IPS DF 6.9 (cell line): ENCODE measurements around the gene KYAT1.

ENCODE experiments used
- DNase-seq: peaks from one replicate; pipeline ENCODE4 v3.0.0-alpha.2; 2013; ENCODE audit warnings: low read depth, low spot score
- H3K27ac ChIP-seq: one replicate; pipeline ENCODE4 v1.5.1; 2013; ENCODE audit warnings: low read length, control low read depth
- H3K27me3 ChIP-seq: 2 replicates; pipeline ENCODE4 v1.6.1; 2013; ENCODE audit warnings: mild to moderate bottlenecking, low read length; ENCODE audit not compliant: control insufficient read depth, insufficient read depth
- H3K36me3 ChIP-seq: 2 replicates; pipeline ENCODE4 v1.6.1; 2013; ENCODE audit warnings: low read length; ENCODE audit not compliant: control insufficient read depth, insufficient read depth
- H3K4me1 ChIP-seq: 2 replicates; pipeline ENCODE4 v1.6.1; 2013; ENCODE audit warnings: low read length; ENCODE audit not compliant: control insufficient read depth, insufficient read depth
- H3K4me3 ChIP-seq: 2 replicates; pipeline ENCODE4 v1.5.1; 2013; ENCODE audit warnings: mild to moderate bottlenecking, low read length
- H3K9me3 ChIP-seq: 2 replicates; pipeline ENCODE4 v1.6.1; 2013; ENCODE audit warnings: low read length, inconsistent platforms; ENCODE audit not compliant: control insufficient read depth, insufficient read depth
- WGBS: extraction: QIAGEN DNeasy Blood & Tissue Kit; methylation state at CpG from one replicate; pipeline ENCODE4 v1.1.7; 2013; ENCODE audit warnings: mixed read lengths, missing lambda C conversion rate; ENCODE audit not compliant: insufficient read length, insufficient coverage; 5-methylcytosine and 5-hydroxymethylcytosine counted together

The KYAT1 gene

DNA sequence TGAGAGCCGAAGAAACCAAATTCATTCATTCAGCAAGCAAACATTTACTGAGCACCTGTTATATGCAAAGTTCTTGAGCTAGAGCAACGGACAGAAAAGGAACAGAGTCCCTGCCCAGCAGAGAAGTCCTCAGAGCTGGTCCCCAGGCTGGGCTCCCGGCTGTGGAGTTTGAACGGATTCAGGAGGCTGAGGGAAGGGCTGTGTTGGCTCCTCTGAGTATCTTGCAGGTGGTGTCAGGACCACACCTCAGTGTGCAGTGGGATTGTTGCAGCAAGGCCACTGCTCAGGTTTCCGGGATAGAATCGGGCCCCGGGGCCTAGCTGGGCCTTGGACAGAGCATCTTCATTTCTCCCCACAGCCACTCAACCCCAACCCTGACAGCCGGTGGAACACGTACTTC lies 89.6 kb downstream of the KYAT1 start:
- Histone ChIP-seq H3K4me1 (no peaks in the 10 kb centered on the region), H3K4me3 (no peak overlapping the region), H3K27me3 (no peaks in the 10 kb centered on the region), H3K36me3 (peaks cover 23% of the 10 kb centered on the region), H3K9me3 (no peaks in the 10 kb centered on the region), H3K27ac (no peak overlapping the region)
- WGBS: no CpG with 5 or more reads among the region's 9 CpGs
- DNase-seq: no peak

DNA sequence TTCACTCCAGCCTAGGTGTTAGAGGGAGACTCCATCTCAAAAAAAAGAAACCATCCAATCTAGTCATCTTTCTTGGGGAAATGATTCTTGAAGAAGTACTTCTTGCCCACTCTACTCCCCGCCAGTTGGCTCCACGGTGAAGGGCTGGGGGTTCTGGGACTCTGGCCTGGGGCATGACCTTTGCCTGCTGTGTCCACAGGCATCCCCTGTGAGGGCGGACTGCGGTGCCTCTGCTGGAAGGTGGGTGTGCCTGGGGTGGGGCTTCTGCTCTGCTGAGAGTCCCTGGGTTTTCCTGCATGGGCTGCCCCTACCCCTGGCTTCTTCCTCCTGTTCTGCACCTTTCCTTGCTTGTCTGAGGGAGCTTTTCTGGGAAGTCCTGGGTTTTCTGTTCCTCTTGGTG lies 91.2 kb downstream of the KYAT1 start:
- no peaks in the 10 kb centered on the region for H3K9me3 ChIP-seq
- H3K27me3 ChIP-seq: no peaks in the 10 kb centered on the region
- no peaks in the 10 kb centered on the region for H3K4me1 ChIP-seq
- no peak overlapping the region for H3K27ac ChIP-seq
- DNase-seq: no peak
- H3K4me3 ChIP-seq: no peak overlapping the region
- WGBS: no CpG with 5 or more reads among the region's 4 CpGs
- H3K36me3 ChIP-seq: peaks cover 23% of the 10 kb centered on the region

DNA sequence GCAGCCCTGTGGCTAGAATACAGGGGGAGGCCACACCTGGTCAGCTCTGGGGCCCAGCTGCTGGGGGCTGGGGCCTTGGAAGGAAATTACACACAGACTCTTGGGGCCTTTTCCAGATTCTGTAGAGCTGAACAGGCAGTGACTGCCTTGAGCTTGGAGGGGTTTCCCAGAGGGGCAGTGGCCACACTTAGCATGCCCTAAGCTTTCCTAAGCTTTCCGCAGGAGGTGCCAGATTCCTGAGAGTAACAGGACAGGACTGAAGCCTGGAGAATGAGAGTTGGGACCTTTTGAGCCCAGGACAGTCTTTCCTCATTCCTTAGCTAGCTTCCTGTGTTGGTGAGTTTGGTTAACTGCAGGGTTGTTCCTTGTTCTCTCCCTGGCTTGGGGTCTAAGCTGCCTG lies 93.3 kb downstream of the KYAT1 start:
- Histone ChIP-seq H3K9me3 (no peaks in the 10 kb centered on the region), H3K27me3 (no peaks in the 10 kb centered on the region), H3K36me3 (peaks cover 19% of the 10 kb centered on the region), H3K27ac (no peak overlapping the region), H3K4me3 (no peak overlapping the region), H3K4me1 (no peaks in the 10 kb centered on the region)
- WGBS: no CpG with 5 or more reads among the region's 1 CpG
- DNase-seq: no peak

DNA sequence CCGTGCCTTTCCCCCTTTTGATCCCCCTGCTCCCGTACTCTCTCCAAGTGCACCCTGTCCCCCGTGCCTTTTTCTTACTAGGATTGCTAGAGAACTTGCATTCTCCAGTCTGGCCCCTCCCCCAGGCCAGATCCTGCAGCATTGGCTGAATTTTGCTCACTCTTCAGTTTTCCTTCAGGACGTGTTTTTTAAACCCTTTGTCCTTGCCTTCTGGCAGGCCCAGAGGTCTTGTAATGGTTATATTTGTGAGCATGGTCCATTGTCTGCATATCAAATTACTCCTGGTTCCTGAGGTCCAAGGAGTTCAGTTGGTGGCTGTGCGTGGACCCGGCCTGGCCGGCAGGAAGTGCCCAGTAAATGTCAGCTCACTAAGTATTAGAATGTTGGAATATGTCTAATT lies 94.1 kb downstream of the KYAT1 start:
- DNase-seq: no peak
- H3K27ac ChIP-seq: no peak overlapping the region

DNA sequence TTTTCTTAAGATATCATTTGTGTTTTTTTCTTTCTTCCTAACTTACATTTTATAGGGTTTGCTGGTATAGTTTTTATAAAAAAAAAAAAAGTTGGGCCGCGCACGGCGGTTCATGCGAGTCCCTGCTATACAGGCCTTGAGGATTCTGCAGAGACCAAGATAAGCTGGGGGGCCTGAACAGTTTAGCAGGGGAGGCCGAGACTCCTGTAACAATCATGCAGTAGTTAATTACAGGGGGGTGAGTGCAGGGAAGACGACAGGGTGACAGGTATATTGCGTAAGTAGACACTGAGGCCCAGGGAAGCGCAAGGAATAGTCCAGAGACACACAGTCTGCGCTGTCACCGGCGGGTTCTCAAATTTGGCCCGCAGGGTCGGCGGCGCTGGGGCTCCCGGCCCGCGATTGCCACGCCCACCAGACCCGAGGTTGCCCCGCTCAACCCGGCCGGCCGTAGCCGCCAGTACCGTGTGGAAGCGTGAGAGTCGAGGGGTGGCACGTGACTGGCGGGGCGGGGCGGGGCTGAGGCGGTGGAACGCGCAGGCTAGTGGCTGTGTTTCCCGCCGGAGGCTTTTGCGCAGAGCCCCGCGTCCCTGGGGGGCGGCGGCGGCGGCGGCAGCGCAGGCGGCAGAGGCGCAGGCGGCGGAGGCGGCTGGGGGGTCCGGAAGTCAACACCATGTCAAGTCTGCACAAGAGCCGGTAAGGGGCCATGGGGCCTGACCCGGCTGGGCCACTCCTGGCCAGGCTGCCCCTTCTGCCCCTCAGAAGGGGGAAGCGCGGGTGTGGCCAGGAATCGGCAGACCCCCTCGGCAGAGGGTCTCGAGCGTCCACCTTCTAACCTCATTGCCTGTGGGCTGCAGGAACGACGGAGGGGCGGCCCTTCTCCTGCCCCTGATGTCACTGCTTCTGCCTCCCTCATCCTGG lies 94.8 kb downstream of the KYAT1 start, which contains the start of gene TBC1D13:
TSS of gene TBC1D13 (plus strand) at position 573 of the 921 bp plus-strand sequence. CDS start at position 674, 101 bp downstream.
- WGBS: no CpG with 5 or more reads among the region's 64 CpGs
- H3K27ac ChIP-seq: no peak within 1 kb of the TSS

More for the DNA sequence above, 94.1 kb downstream of the KYAT1 start:
- H3K4me3 ChIP-seq: peak overlapping the region; percentile 77; the same call in 1 of the 2 replicates
- WGBS: no CpG with 5 or more reads among the region's 7 CpGs
- no peaks in the 10 kb centered on the region for H3K27me3 ChIP-seq
- no peaks in the 10 kb centered on the region for H3K4me1 ChIP-seq
- H3K9me3 ChIP-seq: no peaks in the 10 kb centered on the region
- peaks cover 15% of the 10 kb centered on the region for H3K36me3 ChIP-seq

DNA sequence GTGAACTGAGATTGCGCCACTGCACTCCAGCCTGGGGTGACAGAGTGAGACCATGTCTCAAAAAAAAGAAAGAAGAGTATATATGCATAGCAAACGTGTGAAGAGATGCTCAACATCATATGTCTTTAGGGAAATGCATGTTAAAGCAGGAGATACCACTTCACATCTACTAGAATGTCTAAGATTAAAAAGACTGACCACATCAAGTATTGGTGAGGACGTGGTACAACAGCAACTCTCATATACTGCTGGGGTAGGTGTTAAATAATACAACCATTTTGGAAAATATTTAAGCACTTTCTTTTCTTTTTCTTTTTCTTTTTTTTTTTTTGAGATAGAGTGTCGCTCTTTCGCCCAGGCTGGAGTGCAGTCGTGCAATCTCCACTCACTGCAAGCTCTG lies 96.3 kb downstream of the KYAT1 start:
- no peak for DNase-seq
- Histone ChIP-seq H3K4me3 (no peak overlapping the region), H3K27ac (no peak overlapping the region), H3K36me3 (no peaks in the 10 kb centered on the region), H3K27me3 (no peaks in the 10 kb centered on the region), H3K9me3 (no peaks in the 10 kb centered on the region), H3K4me1 (no peaks in the 10 kb centered on the region)
- WGBS: no CpG with 5 or more reads among the region's 6 CpGs

More for the DNA sequence above, 94.8 kb downstream of the KYAT1 start, which contains the start of gene TBC1D13:
- no peaks in the 10 kb centered on the region for H3K27me3 ChIP-seq
- H3K4me1 ChIP-seq: no peaks in the 10 kb centered on the region
- peak within 1 kb of the TSS; percentile 77 for H3K4me3 ChIP-seq
- H3K9me3 ChIP-seq: no peaks in the 10 kb centered on the region
- peak; percentile 55 for DNase-seq
- H3K36me3 ChIP-seq: peaks cover 8% of the 10 kb centered on the region
